Hypothalamus (tissue), 51 donors: ENCODE measurements around the gene MYO1F.
A peak's percentile ranks its signal among the peaks of the same experiment; 100 is the strongest.
"Not testable (repeated sequence)": the region's sequence is repeated elsewhere in the genome, so short reads cannot be mapped to it uniquely, and the experiment has no call there.

ENCODE experiments used
- DNase-seq, 51 donors: peaks; one replicate each; lab custom pipeline; 2025; lab: John Stamatoyannopoulos, UW

Gene MYO1F

GRCh38 chr19:8519388-8519787, 57.9 kb downstream of the MYO1F start:
- DNase-seq: no peak

DNA sequence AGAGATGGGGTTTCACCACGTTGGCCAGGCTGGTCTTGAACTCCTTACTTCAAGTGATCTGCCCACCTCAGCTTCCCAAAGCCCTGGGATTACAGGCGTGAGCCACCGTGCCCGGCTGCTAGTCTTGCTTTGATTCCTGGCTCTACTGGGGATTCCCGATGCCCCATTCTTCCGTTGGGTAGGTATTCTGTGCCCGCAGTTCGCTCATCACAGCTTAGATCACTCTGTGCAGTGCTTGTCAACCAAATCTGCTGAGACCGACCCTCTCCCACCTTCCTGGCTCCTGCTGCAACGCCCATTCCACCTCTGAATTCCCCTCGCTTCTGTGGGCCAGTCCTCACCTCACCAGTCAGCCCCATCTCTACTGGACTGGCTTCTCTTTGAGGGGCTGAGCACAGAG, 58.7 kb downstream of the MYO1F start:
- DNase-seq: no peak

DNA sequence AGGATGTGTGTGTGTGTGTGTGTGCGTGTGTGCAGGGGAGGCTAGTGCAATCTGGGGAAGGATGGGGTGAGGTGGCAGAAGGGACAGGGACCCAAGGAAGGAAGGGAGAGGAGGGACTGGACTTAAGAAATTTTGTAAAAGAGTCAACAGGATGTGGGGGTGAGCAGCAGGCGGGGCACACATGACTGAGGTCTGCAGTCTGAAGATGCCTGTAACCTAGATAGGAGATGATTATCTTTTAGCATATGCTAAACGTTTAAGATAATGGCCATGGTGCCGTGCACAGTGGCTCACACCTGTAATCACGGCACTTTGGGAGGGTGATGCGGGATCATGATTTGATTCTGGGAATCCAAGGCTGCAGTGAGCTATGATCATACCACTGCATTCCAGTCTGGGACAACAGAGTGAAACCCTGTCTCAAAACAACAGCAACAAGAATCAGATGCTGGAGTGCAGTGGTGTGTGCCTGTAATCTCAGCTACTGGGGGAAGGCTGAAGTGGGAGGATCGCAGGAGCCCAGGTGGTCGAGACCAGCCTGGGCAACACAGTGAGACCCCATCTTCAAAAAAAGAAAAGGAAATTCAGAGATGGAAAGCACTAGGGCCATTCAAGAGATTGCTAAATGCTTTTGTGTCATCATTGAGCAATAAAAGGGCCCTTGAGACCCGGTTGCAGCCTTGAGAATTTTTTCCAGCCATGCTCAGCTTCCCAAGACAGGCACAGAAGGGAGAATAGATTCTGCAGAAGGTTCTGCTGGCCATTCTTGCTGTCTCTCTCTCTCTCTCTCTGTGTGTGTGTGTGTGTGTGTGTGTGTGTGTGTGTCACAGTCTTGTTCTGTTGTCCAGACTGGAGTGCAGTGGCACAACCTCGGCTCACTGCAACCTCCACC, 59.4 kb downstream of the MYO1F start:
- DNase-seq: no peak

DNA sequence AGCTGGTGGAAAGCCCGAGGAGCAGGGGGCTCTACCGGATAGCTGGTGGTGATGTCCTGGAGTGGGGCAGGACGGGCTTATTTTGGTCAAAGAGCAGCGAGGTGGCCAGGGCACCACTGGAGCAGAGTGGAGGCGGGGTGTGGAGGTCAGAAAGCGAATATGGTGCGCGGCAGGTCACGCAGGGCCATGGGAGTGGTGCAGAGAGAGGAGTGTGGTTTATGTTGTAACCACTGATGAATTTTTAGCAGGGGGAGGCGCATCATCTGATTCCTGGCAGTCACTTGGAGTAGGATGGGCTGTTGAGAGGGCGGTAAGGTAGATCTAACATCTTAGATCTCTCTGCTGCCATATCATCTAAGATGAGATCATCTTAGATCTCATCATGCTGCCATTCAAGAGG, 61.9 kb downstream of the MYO1F start:
- no peak for DNase-seq

- not testable (repeated sequence) for DNase-seq
These were observed 62.7 kb downstream of the MYO1F start for GRCh38 chr19:8514505-8515009.

DNA sequence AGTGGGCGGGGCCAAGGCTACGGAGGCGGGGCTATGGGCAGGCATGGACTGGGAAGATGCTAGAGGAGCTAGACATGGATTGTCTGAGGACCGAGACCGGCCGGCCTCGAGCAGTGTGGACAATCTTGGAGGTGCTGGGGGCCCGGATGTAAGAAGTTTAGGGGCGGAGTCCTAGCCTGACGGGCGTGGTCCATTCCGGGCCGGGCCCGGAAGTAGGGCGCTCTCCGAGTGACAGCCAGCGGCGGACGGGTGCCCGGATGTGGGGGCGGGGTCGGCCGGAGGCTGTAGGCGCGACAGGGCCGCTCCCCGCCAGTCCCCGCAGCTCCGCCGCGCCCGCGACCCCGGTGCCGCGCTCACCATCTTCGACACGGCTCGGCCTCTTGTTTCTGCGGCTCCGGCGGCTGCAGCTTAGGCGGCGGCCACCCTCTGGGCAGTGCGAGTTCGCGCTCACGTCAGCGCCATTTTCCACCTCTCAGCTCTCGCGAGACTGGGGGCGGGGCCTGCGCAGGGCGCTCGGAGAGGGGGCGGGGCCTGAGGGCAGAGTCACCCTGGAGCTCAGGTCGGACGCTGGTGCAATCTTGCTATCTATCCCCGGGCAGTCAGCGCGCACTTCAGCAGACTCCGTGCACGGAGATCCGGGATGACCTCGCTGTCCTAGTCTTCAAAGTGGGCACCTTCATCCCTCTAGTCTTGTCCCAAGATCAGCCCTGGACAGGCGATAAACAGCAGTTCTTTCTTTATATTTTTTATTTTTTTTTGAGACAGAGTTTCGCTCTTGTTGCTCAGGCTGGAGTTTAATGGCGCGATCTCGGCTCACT, 63.3 kb downstream of the MYO1F start, which contains the start of gene ZNF414:
Gene ZNF414, minus strand, starts transcription at position 481 of the 818 bp plus-strand sequence. Its CDS starts 121 bp downstream, at position 360.
- peak; percentile 76 to 100 (median 93) for DNase-seq

GRCh38 chr19:8513036-8513686, 64.1 kb downstream of the MYO1F start:
- DNase-seq: peak in 1 of 51 donors; percentile 40

DNA sequence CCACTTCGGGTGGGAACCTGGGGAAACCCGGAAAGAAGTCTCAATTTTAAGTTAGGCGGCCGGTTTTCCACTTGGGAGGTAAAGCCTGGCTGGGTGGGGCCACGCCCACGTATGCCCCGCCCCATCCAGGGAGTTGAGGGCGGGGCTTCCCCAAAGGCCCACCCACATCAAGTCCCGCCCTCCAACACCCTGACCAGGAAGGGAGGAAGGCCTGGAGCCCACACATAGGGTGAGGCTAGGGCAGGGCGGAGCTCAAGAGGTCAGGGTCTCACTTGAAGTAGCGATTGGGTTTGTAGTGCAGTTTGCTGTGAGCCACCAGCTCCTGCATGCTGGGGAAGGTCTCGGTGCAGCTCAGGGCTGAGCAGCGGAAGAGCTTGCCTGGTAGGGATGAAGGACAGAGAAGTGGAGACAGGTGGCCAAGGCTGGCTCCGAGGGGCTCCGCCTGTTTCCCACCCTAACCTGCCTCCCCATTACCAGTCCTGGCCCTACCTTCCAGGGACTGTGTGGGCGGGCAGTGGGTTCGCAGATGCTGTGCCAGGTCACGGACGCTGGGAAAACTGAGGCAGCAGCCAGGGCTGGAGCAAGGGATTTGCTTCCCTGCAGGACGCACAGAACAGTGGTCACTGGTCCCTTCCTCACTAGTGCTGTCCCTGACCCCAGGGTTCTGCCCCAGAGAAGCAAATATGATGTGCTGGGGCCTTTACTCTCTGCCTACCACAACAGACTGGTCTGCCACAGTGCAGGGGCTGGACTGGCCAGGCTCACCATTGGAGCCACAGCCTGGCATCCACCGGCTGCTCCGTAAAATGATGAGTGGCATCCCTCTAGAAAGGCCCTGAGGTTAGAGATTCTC, 64.9 kb downstream of the MYO1F start:
- no peak for DNase-seq

DNA sequence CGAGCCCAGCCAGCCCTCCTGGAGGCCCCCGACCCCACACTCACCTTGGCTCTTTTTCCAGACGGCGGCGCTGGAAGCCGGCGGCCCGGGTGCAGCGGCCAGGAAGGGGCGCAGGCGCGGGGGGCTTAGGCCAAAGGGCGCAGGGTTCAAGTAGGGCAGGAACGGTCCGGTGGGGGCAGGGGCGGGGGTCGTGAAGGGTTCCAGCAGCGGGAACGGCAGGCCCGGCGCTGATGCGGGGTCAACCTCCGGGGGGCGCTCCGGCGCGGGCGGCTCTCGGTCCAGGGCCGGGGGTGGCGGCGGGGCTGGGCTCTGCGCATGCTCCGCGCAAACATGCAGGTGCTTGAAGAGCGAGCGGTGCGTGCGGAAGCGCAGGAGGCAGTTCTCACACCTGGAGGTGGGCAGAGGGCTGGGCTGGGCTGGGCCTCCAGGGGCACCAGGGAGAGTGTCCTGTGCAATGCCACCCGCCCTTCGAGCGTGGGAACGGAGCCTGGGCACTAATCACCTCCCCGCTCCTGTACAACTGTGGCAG, 65.6 kb downstream of the MYO1F start:
- DNase-seq: no peak

GRCh38 chr19:8510589-8511115, 66.6 kb downstream of the MYO1F start:
- no peak for DNase-seq

DNA sequence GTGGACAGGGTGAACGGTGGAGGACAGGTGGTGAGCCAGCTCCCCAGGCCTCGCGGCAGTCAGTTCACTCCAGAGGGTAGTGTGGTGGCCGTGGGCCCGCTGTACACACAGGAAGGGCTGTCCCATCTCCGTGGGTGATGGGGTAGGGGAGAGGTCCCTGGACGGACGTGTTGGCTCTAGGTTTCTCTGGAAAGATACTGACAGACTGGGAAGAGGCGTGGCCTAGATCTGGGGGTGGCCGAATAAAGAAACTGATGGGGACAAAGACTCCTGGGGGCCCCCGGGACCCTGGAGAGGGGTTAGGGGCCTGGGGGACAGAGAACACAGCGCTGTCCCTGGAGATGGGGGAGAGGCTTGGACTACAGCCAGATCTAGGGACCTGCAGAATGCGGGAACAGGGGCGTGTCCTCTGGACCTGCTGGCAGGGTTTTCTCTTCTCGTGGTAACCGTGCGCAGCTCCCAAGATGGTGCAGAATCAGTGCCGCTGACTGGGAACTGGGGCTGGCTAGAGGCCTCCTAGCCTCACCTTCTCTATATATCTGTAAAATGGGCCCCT, 70.8 kb downstream of the MYO1F start:
- peak in 1 of 51 donors; percentile 37 for DNase-seq

GRCh38 chr19:8505680-8506401, 71.4 kb downstream of the MYO1F start:
- DNase-seq: peak; percentile 23 to 86 (median 65)

DNA sequence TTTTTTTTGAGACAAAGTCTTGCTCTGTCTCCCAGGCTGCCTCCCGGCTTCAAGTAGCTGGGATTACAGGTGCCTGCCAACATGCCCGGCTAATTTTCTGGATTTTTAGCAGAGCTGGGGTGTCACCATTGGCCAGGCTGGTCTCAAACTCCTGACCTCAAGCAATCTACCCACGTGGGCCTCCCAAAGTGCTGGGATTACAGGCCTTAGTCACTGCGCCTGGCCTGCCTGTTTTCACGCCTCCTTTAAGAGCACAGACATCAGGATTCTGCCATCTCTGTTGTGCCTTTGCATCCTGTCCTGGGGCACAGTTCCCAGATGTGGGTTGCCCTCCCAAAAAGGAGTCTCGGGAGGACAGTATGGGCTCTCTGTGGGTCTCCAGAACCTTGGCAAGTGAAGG, 72.3 kb downstream of the MYO1F start:
- no peak for DNase-seq

- no peak for DNase-seq
These were observed 73.1 kb downstream of the MYO1F start for GRCh38 chr19:8504171-8504570.

DNA sequence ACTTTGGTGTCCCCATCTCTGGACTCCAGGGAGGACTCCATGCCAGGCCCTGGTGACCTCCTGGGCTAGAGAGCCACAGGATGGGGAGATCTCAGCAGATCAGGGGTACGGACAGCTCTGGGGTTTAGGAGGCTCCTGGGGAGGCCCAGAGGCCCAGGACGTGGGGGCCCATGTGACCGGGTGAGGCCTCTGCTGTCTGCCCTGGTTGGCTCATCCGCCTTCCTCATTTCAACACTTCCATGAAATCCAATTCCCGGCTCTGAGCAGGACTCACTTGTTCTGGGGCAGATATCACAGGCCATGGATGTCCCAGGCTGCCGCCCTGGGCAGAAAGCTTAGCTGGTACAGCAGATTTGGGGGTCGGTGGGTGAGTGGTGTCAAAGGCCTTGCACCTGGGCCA, 73.7 kb downstream of the MYO1F start:
- no peak for DNase-seq

GRCh38 chr19:8501981-8502380, 75.3 kb downstream of the MYO1F start:
- no peak for DNase-seq

- DNase-seq: no peak
These were observed 75.7 kb downstream of the MYO1F start for GRCh38 chr19:8501516-8501915.

GRCh38 chr19:8500158-8500557, 77.1 kb downstream of the MYO1F start:
- peak in 2 of 51 donors; percentile 21 for DNase-seq
